ENCODE measurements around the gene CCDC191.

CCDC191 gene

GRCh38 chr3:114060906-114061655, 4.8 kb upstream of the CCDC191 start:
- DNase-seq (ENCODE audit: low spot score) = no peak
- no peak for FAIRE-seq

GRCh38 chr3:114058646-114059045, 2.3 kb upstream of the CCDC191 start:
- DNase-seq (ENCODE audit: low spot score) (no peak), FAIRE-seq (no peak)

- no peak for FAIRE-seq
- no peak for DNase-seq (ENCODE audit: low spot score)
These were observed 653 bp upstream of the CCDC191 start for GRCh38 chr3:114057011-114057347.

- DNase-seq (ENCODE audit: low spot score) = no peak
- FAIRE-seq = no peak
These were observed 4.1 kb downstream of the CCDC191 start for GRCh38 chr3:114052216-114052615.

GRCh38 chr3:114043205-114043604, 13.1 kb downstream of the CCDC191 start:
- DNase-seq (ENCODE audit: low spot score) (no peak), FAIRE-seq (no peak)

- no peak for FAIRE-seq
These were observed 20.4 kb downstream of the CCDC191 start for GRCh38 chr3:114035896-114036295.

GRCh38 chr3:114034787-114035545, 21.4 kb downstream of the CCDC191 start:
- DNase-seq (ENCODE audit: low spot score) (no peak), FAIRE-seq (no peak)

More at GRCh38 chr3:114035896-114036295, 20.4 kb downstream of the CCDC191 start:
- DNase-seq (ENCODE audit: low spot score) = no peak

GRCh38 chr3:114034211-114034610, 22.1 kb downstream of the CCDC191 start:
- DNase-seq (ENCODE audit: low spot score) = no peak
- no peak for FAIRE-seq

GRCh38 chr3:114033721-114034120, 22.6 kb downstream of the CCDC191 start:
- DNase-seq (ENCODE audit: low spot score) (no peak), FAIRE-seq (no peak)

GRCh38 chr3:114026331-114026730, 30.0 kb downstream of the CCDC191 start:
- DNase-seq (ENCODE audit: low spot score) = no peak
- no peak for FAIRE-seq

- no peak for DNase-seq (ENCODE audit: low spot score)
- FAIRE-seq = peak; percentile 32
These were observed 30.9 kb downstream of the CCDC191 start for GRCh38 chr3:114025451-114025850.

- FAIRE-seq (no peak), DNase-seq (ENCODE audit: low spot score) (no peak)
These were observed 34.1 kb downstream of the CCDC191 start for GRCh38 chr3:114022145-114022802.

- DNase-seq (ENCODE audit: low spot score) (no peak), FAIRE-seq (no peak)
These were observed 35.4 kb downstream of the CCDC191 start for GRCh38 chr3:114020907-114021306.

GRCh38 chr3:114019486-114019885, 36.8 kb downstream of the CCDC191 start:
- FAIRE-seq = no peak
- no peak for DNase-seq (ENCODE audit: low spot score)

- DNase-seq (ENCODE audit: low spot score) (no peak), FAIRE-seq (no peak)
These were observed 42.1 kb downstream of the CCDC191 start for GRCh38 chr3:114014211-114014610.

GRCh38 chr3:114011059-114011797, 45.1 kb downstream of the CCDC191 start:
- FAIRE-seq (no peak), DNase-seq (ENCODE audit: low spot score) (no peak)

GRCh38 chr3:114005481-114005880, 50.8 kb downstream of the CCDC191 start:
- DNase-seq (ENCODE audit: low spot score) (no peak), FAIRE-seq (no peak)

- FAIRE-seq (no peak), DNase-seq (ENCODE audit: low spot score) (no peak)
These were observed 70.8 kb downstream of the CCDC191 start for GRCh38 chr3:113985541-113985940.

- FAIRE-seq (no peak), DNase-seq (ENCODE audit: low spot score) (no peak)
These were observed 72.8 kb downstream of the CCDC191 start for GRCh38 chr3:113983544-113983943.

- no peak for FAIRE-seq
These were observed 74.5 kb downstream of the CCDC191 start for GRCh38 chr3:113981803-113982202.

GRCh38 chr3:113979916-113980315, 76.4 kb downstream of the CCDC191 start:
- DNase-seq (ENCODE audit: low spot score) (no peak), FAIRE-seq (no peak)

More at GRCh38 chr3:113981803-113982202, 74.5 kb downstream of the CCDC191 start:
- no peak for DNase-seq (ENCODE audit: low spot score)

- FAIRE-seq = no peak
These were observed 78.5 kb downstream of the CCDC191 start for GRCh38 chr3:113977822-113978221.

More at GRCh38 chr3:113977822-113978221, 78.5 kb downstream of the CCDC191 start:
- no peak for DNase-seq (ENCODE audit: low spot score)
